ENCODE measurements around the gene P2RX2.
"Not testable (repeated sequence)": the region's sequence is repeated elsewhere in the genome, so short reads cannot be mapped to it uniquely, and the experiment has no call there.

The P2RX2 gene

GRCh38 chr12:132583736-132584135 is 34.8 kb upstream of the P2RX2 start:
- DNase-seq (ENCODE audit: low read depth): no peak

GRCh38 chr12:132584429-132584828 is 34.1 kb upstream of the P2RX2 start:
- no peak for DNase-seq (ENCODE audit: low read depth)

- no peak for DNase-seq (ENCODE audit: low read depth)
Measured at GRCh38 chr12:132585177-132585576, 33.4 kb upstream of the P2RX2 start.

GRCh38 chr12:132586929-132587328 is 31.6 kb upstream of the P2RX2 start:
- no peak for DNase-seq (ENCODE audit: low read depth)

GRCh38 chr12:132587781-132588180 is 30.8 kb upstream of the P2RX2 start:
- no peak for DNase-seq (ENCODE audit: low read depth)

- DNase-seq (ENCODE audit: low read depth): no peak
Measured at GRCh38 chr12:132588319-132588718, 30.3 kb upstream of the P2RX2 start.

GRCh38 chr12:132588821-132589669 is 29.5 kb upstream of the P2RX2 start:
- DNase-seq (ENCODE audit: low read depth): no peak

GRCh38 chr12:132591107-132591935 is 27.3 kb upstream of the P2RX2 start:
- no peak for DNase-seq (ENCODE audit: low read depth)

- no peak for DNase-seq (ENCODE audit: low read depth)
Measured at GRCh38 chr12:132592282-132592970, 26.1 kb upstream of the P2RX2 start.

GRCh38 chr12:132593071-132593470 is 25.5 kb upstream of the P2RX2 start:
- DNase-seq (ENCODE audit: low read depth): no peak

GRCh38 chr12:132593521-132593920 is 25.1 kb upstream of the P2RX2 start:
- DNase-seq (ENCODE audit: low read depth): no peak

- no peak for DNase-seq (ENCODE audit: low read depth)
Measured at GRCh38 chr12:132593938-132594358, 24.6 kb upstream of the P2RX2 start.

GRCh38 chr12:132595183-132595582 is 23.4 kb upstream of the P2RX2 start:
- no peak for DNase-seq (ENCODE audit: low read depth)

GRCh38 chr12:132596016-132596415 is 22.6 kb upstream of the P2RX2 start:
- no peak for DNase-seq (ENCODE audit: low read depth)

- no peak for DNase-seq (ENCODE audit: low read depth)
Measured at GRCh38 chr12:132597333-132598316, 21.0 kb upstream of the P2RX2 start.

- not testable (repeated sequence) for DNase-seq (ENCODE audit: low read depth)
Measured at GRCh38 chr12:132599502-132599901, 19.1 kb upstream of the P2RX2 start.

GRCh38 chr12:132600048-132601032 is 18.2 kb upstream of the P2RX2 start:
- DNase-seq (ENCODE audit: low read depth): no peak

GRCh38 chr12:132601171-132601883 is 17.2 kb upstream of the P2RX2 start:
- no peak for DNase-seq (ENCODE audit: low read depth)

GRCh38 chr12:132602572-132603239 is 15.9 kb upstream of the P2RX2 start:
- no peak for DNase-seq (ENCODE audit: low read depth)
